SK-N-SH (cell line): Measurements from ENCODE around the gene PIEZO2.

Source experiments
- EP300 ChIP-seq, 2 experiments: IDR thresholded peaks; 2 replicates each; pipeline versions ENCODE4 v1.4.0 to v1.6.1; 2012; ENCODE audit warnings: borderline replicate concordance in 1 of 2, low read depth in 1 of 2, low read length in 1 of 2
- EZH2phosphoT487 ChIP-seq: fragments of 200-600 bp; sonication (generic); IDR thresholded peaks from 2 replicates; pipeline ENCODE4 v1.6.1; 2017; ENCODE audit warnings: low read depth, mixed run types, mild to moderate bottlenecking, antibody characterized with exemption, moderate library complexity, borderline replicate concordance
- FOXJ3 ChIP-seq: sonication (generic); formaldehyde crosslinking; IDR thresholded peaks from 2 replicates; pipeline ENCODE4 v1.5.1; 2020; ENCODE audit warnings: mild to moderate bottlenecking, missing genetic modification reagents
- GABPA ChIP-seq: IDR thresholded peaks from 2 replicates; pipeline ENCODE4 v1.4.0; 2012; ENCODE audit warnings: low read depth, mild to moderate bottlenecking
- JUND ChIP-seq: IDR thresholded peaks from 2 replicates; pipeline ENCODE4 v1.4.0; 2012
- NFIC ChIP-seq: IDR thresholded peaks from 2 replicates; pipeline ENCODE4 v1.4.0; 2012; ENCODE audit warnings: borderline replicate concordance
- POLR2AphosphoS5 ChIP-seq: IDR thresholded peaks from 2 replicates; pipeline ENCODE4 v1.6.1; 2012; ENCODE audit warnings: low read depth, low read length
- RFX5 ChIP-seq: IDR thresholded peaks from 2 replicates; pipeline ENCODE4 v1.6.1; 2012; ENCODE audit warnings: mild to moderate bottlenecking, improper control_type of control experiment, low read length
- SIN3A ChIP-seq: IDR thresholded peaks from 2 replicates; pipeline ENCODE4 v1.6.1; 2012; ENCODE audit warnings: low read depth, mild to moderate bottlenecking, low read length, moderate library complexity, borderline replicate concordance
- TF ChIP-seq, protein P1 (sequence below): fragments of 200-600 bp; sonication (generic); IDR thresholded peaks from 2 replicates; pipeline ENCODE4 v1.6.1; 2017; ENCODE audit warnings: antibody characterized with exemption, mild to moderate bottlenecking, moderate library complexity
- TF ChIP-seq, protein P2 (sequence below): IDR thresholded peaks from 2 replicates; pipeline ENCODE4 v1.4.0; 2012; ENCODE audit warnings: low read depth, borderline replicate concordance
- TF ChIP-seq, protein P3 (sequence below): fragments of 150-350 bp; IDR thresholded peaks from 2 replicates; pipeline ENCODE4 v1.6.1; 2017; ENCODE audit warnings: antibody characterized with exemption, low read length, low read depth, borderline replicate concordance

DNA sequence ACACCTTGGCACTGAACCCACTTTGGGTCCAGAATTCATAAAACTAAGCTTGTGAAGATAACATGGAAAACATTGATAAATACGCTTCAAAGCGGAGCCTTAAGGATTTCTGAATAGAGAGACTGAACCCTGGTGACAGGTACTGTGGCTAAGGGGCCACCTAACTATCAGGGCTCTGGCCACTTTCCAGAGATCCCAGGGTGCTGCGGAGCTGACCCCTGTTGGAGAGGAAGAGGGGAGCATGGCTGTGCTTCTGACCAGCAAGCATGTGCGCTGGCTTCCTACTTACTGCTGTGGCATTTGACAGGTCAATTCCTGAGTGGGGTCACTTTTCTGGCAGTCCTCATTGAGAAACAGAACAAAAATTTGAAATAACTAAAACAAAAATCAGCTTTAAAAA, 395.2 kb downstream of the PIEZO2 start:
- no peak for TF ChIP-seq EZH2phosphoT487
- TF ChIP-seq POLR2AphosphoS5 = no peak
- TF ChIP-seq, protein P1, sequence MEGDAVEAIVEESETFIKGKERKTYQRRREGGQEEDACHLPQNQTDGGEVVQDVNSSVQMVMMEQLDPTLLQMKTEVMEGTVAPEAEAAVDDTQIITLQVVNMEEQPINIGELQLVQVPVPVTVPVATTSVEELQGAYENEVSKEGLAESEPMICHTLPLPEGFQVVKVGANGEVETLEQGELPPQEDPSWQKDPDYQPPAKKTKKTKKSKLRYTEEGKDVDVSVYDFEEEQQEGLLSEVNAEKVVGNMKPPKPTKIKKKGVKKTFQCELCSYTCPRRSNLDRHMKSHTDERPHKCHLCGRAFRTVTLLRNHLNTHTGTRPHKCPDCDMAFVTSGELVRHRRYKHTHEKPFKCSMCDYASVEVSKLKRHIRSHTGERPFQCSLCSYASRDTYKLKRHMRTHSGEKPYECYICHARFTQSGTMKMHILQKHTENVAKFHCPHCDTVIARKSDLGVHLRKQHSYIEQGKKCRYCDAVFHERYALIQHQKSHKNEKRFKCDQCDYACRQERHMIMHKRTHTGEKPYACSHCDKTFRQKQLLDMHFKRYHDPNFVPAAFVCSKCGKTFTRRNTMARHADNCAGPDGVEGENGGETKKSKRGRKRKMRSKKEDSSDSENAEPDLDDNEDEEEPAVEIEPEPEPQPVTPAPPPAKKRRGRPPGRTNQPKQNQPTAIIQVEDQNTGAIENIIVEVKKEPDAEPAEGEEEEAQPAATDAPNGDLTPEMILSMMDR = no peak
- TF ChIP-seq, protein P2, sequence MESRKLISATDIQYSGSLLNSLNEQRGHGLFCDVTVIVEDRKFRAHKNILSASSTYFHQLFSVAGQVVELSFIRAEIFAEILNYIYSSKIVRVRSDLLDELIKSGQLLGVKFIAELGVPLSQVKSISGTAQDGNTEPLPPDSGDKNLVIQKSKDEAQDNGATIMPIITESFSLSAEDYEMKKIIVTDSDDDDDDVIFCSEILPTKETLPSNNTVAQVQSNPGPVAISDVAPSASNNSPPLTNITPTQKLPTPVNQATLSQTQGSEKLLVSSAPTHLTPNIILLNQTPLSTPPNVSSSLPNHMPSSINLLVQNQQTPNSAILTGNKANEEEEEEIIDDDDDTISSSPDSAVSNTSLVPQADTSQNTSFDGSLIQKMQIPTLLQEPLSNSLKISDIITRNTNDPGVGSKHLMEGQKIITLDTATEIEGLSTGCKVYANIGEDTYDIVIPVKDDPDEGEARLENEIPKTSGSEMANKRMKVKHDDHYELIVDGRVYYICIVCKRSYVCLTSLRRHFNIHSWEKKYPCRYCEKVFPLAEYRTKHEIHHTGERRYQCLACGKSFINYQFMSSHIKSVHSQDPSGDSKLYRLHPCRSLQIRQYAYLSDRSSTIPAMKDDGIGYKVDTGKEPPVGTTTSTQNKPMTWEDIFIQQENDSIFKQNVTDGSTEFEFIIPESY = no peak
- TF ChIP-seq, protein P3, sequence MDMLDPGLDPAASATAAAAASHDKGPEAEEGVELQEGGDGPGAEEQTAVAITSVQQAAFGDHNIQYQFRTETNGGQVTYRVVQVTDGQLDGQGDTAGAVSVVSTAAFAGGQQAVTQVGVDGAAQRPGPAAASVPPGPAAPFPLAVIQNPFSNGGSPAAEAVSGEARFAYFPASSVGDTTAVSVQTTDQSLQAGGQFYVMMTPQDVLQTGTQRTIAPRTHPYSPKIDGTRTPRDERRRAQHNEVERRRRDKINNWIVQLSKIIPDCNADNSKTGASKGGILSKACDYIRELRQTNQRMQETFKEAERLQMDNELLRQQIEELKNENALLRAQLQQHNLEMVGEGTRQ = no peak
- TF ChIP-seq EP300 (IDR thresholded peaks at IDR 0.05; ENCODE audit: borderline replicate concordance in 1 of 2, low read depth in 1 of 2, low read length in 1 of 2) = no peak
- no peak for TF ChIP-seq NFIC
- TF ChIP-seq FOXJ3 (CRISPR knock-in tag) = no peak
- TF ChIP-seq SIN3A = no peak
- no peak for TF ChIP-seq JUND
- TF ChIP-seq GABPA = no peak
- TF ChIP-seq RFX5 = no peak
